Kidney (tissue), 14 donors: ENCODE measurements around the gene RAET1G. TPM values are rescaled to one million over a fixed set of nuclear protein-coding genes. Genes with fewer than 3 reads are reported as not detected.
"Not testable (repeated sequence)": the region's sequence is repeated elsewhere in the genome, so short reads cannot be mapped to it uniquely, and the experiment has no call there.

Experiments used
- DNase-seq, 5 donors: peaks; one replicate each; pipeline ENCODE4 v3.0.0-alpha.2; 2013 to 2020
- FAIRE-seq: peaks from 2 replicates; lab custom pipeline; 2012; peaks lifted over from hg19 to GRCh38; lab: Jason Lieb, UNC
- H3K27ac ChIP-seq, 2 donors: one replicate each; pipeline ENCODE4 v1.7.0; 2013; ENCODE audit warnings: low read depth in 2 of 2, low read length in 2 of 2, inconsistent platforms in 1 of 2
- H3K27me3 ChIP-seq: one replicate; pipeline ENCODE4 v1.7.1; 2013; ENCODE audit warnings: low read length, inconsistent platforms; ENCODE audit not compliant: control insufficient read depth, insufficient read depth
- H3K36me3 ChIP-seq, 3 donors: one replicate each; pipeline versions ENCODE4 v1.7.0 to v1.7.1; 2013; ENCODE audit warnings: low read length in 3 of 3, control low read depth in 1 of 3, inconsistent platforms in 1 of 3; ENCODE audit not compliant: insufficient read depth in 3 of 3, control insufficient read depth in 2 of 3
- H3K4me1 ChIP-seq, 3 donors: one replicate each; pipeline versions ENCODE4 v1.7.0 to v1.7.1; 2013; ENCODE audit warnings: low read length in 3 of 3, inconsistent platforms in 1 of 3, low read depth in 1 of 3; ENCODE audit not compliant: control insufficient read depth in 2 of 3, insufficient read depth in 2 of 3
- H3K4me3 ChIP-seq, 3 donors: one replicate each; pipeline versions ENCODE4 v1.7.0 to v1.8.1; 2013; ENCODE audit warnings: low read length in 3 of 3, control low read depth in 1 of 3, inconsistent platforms in 1 of 3
- H3K9ac ChIP-seq, 3 donors: one replicate each; pipeline versions ENCODE4 v1.7.0 to v1.7.1; 2013; ENCODE audit warnings: low read length in 3 of 3, control low read depth in 1 of 3, inconsistent platforms in 1 of 3
- H3K9me3 ChIP-seq, 3 donors: one replicate each; pipeline versions ENCODE4 v1.7.0 to v1.7.1; 2013; ENCODE audit warnings: low read length in 3 of 3, control low read depth in 1 of 3, inconsistent platforms in 1 of 3; ENCODE audit not compliant: control insufficient read depth in 2 of 3, insufficient read depth in 1 of 3
- intact Hi-C: fragments of 100-400 bp; cut with DNase I; formaldehyde crosslinking; loops from one replicate; pipeline ENCODE4 v1.11.1; 2022
- polyA plus RNA-seq: library from polyadenylated mRNA; stranded (reverse); fragments of 350-450 nt; fragmentation: Illumina TruSeq; extraction: RNeasy Lipid Tissue Mini Kit (QIAGEN cat#74804); gene quantifications from one replicate; pipeline ENCODE4 v1.2.3, GENCODE V29; 2014; ENCODE audit warnings: low read depth, low replicate concordance; ENCODE audit not compliant: insufficient read depth
- total RNA-seq: library from RNA; stranded (reverse); fragmentation: NEBNext Ultra II Directional; extraction: Animal tissue kit (Norgen Biotek cat#: 25700); gene quantifications from one replicate; pipeline ENCODE4 v1.2.1, GENCODE V29; 2021
- TF ChIP-seq, protein P1 (sequence below): IDR thresholded peaks from 3 replicates; pipeline ENCODE4 v1.5.1; 2012; ENCODE audit warnings: mild to moderate bottlenecking, moderate library complexity, borderline replicate concordance; ENCODE audit not compliant: insufficient read depth; ENCODE audit errors: extremely low read depth
- donor health status: control.
- donor health status: control.
- donor health status: control.
- donor health status: control.
- donor health status: control.
- donor health status: DM: yes; HTN: yes; CAD: no.
- donor health status: Normal renal cell carcinoma (clear cell type).

The RAET1G gene
- total and polyA plus RNA-seq, 2 donors from 2014 or later = 0.41 to 1.3 TPM

DNA sequence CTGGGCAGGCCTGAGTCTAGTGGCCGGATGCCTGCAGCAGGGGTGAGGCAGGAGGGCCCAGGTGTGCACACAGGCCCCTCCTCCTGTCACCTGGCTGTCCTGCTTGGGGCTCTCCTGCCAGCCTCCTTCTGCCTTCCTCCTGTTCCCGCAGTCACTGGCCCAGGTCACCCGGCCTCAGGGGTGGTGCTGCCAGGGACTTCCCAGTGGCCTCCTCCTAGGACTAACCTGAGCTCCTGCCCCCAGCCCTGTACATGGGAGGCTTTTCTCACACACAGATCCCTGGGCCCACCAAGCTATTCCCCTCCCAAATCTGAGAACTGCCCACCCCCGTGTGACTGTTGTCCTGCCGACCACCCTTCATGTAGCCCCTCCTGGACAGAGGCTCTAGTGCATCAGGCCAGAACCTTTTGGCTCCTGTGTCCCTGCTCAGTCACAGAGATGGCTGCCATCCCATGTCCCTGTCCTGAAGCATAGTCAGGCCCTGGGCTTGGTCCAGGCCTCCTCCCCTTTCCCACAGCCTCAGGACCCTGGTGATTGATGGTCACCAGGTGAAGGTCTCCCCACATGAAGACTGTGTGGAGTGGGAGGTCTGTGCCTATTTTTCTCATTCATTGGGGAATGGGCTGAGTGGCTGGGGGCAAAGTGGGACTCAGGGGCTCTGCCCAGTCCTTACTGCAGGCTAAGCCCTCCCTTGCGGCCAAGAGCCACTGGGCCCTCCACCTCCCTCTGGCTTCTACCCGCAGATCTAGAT lies 39.7 kb upstream of the RAET1G start:
- H3K9me3 ChIP-seq = no peaks in the 10 kb centered on the region
- TF ChIP-seq, protein P1, sequence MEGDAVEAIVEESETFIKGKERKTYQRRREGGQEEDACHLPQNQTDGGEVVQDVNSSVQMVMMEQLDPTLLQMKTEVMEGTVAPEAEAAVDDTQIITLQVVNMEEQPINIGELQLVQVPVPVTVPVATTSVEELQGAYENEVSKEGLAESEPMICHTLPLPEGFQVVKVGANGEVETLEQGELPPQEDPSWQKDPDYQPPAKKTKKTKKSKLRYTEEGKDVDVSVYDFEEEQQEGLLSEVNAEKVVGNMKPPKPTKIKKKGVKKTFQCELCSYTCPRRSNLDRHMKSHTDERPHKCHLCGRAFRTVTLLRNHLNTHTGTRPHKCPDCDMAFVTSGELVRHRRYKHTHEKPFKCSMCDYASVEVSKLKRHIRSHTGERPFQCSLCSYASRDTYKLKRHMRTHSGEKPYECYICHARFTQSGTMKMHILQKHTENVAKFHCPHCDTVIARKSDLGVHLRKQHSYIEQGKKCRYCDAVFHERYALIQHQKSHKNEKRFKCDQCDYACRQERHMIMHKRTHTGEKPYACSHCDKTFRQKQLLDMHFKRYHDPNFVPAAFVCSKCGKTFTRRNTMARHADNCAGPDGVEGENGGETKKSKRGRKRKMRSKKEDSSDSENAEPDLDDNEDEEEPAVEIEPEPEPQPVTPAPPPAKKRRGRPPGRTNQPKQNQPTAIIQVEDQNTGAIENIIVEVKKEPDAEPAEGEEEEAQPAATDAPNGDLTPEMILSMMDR = no peak
- intact Hi-C loops = no loop called here
- peak in 1 of 5 donors; percentile 6 for DNase-seq
- H3K4me3 ChIP-seq = peak overlapping the region in 1 of 3 donors; percentile 59
- FAIRE-seq = no peak
- H3K27ac ChIP-seq = no peak overlapping the region
- H3K4me1 ChIP-seq = peaks cover 0 to 20% (median 6%) of the 10 kb centered on the region in 3 donors
- no peaks in the 10 kb centered on the region for H3K36me3 ChIP-seq
- H3K9ac ChIP-seq = peak overlapping the region in 1 of 3 donors; percentile 19
- H3K27me3 ChIP-seq = peaks cover 43% of the 10 kb centered on the region

DNA sequence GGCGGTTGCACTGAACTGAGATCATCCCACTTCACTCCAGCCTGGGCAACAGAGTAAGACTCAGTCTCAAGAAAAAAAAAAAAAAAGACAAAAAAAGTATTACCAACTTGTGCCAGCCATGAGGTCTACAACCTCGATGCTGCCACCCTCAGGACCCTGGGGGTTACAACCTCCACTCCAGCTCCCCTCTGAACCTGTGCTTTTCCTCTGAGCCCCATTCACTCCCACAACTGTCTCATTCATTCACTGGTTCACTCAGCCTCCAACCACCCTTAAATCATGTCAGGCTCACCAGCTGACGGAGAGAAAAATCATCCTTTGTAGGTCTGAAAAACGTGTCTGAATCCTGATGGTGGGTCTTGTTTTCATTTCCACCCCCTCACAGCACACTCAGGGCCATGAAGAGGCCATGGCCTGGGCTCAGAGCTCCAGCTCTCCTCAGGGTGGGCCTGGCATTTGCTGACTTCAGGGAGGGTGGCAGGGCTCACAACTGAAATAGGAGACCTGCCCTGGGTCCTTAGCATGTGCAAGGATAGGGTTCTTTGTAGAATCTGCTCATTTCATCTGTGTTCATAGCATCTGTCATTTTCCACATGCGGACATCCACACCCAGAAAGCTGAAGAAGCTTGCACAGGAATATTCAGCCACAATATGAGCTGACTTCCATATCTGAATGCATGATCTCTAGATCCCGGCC lies 39.0 kb upstream of the RAET1G start:
- Histone ChIP-seq H3K9ac (no peak overlapping the region), H3K36me3 (no peaks in the 10 kb centered on the region), H3K4me1 (peaks cover 0 to 20% (median 6%) of the 10 kb centered on the region in 3 donors), H3K9me3 (no peaks in the 10 kb centered on the region), H3K27ac (no peak overlapping the region), H3K4me3 (no peak overlapping the region), H3K27me3 (peaks cover 46% of the 10 kb centered on the region)
- DNase-seq (peak in 1 of 5 donors; percentile 14), FAIRE-seq (no peak)
- TF ChIP-seq, protein P1 = no peak
- intact Hi-C loops = no loop called here

DNA sequence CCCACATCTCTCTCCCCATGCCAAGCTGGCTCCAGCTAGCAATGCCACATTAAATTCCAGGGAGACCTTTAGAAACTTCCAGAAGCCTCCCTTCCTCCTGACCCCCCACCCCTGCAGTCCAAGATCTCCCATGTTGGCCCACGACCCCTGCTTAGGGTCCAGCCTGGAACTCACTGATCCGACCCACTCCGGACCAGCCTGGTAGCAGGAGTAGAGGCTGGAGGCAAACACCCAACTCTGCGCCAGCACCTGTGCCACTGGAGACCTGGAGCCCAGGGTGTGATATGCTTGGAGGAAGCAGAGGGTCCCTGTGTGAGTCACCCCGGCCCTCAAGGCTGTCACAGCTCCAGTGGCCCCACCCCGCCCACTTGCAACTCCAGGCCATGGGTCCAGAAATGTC lies 37.6 kb upstream of the RAET1G start:
- intact Hi-C loops = no loop called here
- Histone ChIP-seq H3K27ac (no peak overlapping the region), H3K9ac (no peak overlapping the region), H3K27me3 (peaks cover 49% of the 10 kb centered on the region), H3K36me3 (no peaks in the 10 kb centered on the region), H3K4me3 (no peak overlapping the region), H3K4me1 (peaks cover 0 to 19% (median 6%) of the 10 kb centered on the region in 3 donors), H3K9me3 (no peaks in the 10 kb centered on the region)
- DNase-seq (no peak), FAIRE-seq (no peak)
- TF ChIP-seq, protein P1 = no peak

DNA sequence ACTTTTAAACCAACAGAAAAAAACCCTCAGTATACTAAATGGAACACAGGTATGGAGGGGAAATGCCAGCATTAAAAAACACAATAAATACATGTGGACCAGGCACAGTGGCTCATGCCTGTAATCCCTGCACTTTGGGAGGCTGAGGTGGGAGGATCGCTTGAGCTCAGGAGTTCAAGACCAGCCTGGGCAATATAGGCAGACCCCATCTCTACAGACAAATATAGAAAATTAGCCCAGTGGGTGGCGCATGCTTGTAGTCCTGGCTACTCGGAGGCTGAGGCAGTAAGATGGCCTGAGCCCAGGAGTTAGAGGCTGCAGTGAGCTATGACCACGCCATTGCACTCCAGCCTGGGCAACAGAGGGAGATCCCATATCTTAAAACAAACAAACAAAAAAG lies 36.9 kb upstream of the RAET1G start:
- H3K27ac ChIP-seq, H3K4me3 ChIP-seq, intact Hi-C loops, DNase-seq, H3K9ac ChIP-seq, H3K9me3 ChIP-seq, H3K36me3 ChIP-seq, FAIRE-seq: not testable (repeated sequence)
- Histone ChIP-seq H3K27me3 (peaks cover 45% of the 10 kb centered on the region), H3K4me1 (peaks cover 0 to 13% (median 6%) of the 10 kb centered on the region in 3 donors)

DNA sequence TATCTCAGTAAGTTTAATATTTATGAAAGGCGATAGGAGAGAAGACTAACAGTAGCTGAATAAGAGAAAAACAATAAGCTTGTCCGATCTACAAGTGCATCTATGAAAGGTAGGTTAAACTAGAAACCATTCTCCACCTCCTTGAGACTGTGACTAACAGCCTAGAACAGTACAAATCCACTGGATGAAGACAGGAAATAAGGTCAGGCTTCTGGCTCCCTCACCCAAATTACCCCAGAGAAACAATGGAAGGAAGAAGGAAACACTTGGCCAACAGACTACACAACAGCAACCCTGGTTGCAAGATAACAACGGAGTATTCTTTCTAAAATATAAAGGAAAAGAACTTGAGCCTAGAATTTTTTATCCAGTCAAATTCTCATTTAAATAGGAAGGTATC lies 35.2 kb upstream of the RAET1G start:
- H3K4me3 ChIP-seq, intact Hi-C loops, FAIRE-seq, H3K9me3 ChIP-seq, H3K9ac ChIP-seq, H3K27ac ChIP-seq, H3K4me1 ChIP-seq, H3K36me3 ChIP-seq, DNase-seq: not testable (repeated sequence)
- H3K27me3 ChIP-seq = peaks cover 39% of the 10 kb centered on the region
